Esophagus muscularis mucosa (tissue), 4 donors: ENCODE measurements around the gene SETMAR.

Experiments
- EP300 ChIP-seq: sonication (generic); formaldehyde crosslinking; IDR thresholded peaks from one replicate; pipeline ENCODE4 v1.6.1; 2017; ENCODE audit warnings: antibody characterized with exemption
- POLR2A ChIP-seq: fragments of 450-650 bp; IDR thresholded peaks from one replicate; pipeline ENCODE4 v1.6.1; 2017; ENCODE audit warnings: antibody characterized with exemption, moderate library complexity, mild to moderate bottlenecking, low read depth
- TF ChIP-seq, protein P1 (sequence below), 3 experiments: fragments of 200-600 bp in 2 of 3; fragments of 450-650 bp in 1 of 3; sonication (generic) in 2 of 3; IDR thresholded peaks; one replicate each; pipeline ENCODE4 v1.5.1; 2017 to 2019; ENCODE audit warnings: antibody characterized with exemption in 3 of 3, mild to moderate bottlenecking in 2 of 3, moderate library complexity in 1 of 3

DNA sequence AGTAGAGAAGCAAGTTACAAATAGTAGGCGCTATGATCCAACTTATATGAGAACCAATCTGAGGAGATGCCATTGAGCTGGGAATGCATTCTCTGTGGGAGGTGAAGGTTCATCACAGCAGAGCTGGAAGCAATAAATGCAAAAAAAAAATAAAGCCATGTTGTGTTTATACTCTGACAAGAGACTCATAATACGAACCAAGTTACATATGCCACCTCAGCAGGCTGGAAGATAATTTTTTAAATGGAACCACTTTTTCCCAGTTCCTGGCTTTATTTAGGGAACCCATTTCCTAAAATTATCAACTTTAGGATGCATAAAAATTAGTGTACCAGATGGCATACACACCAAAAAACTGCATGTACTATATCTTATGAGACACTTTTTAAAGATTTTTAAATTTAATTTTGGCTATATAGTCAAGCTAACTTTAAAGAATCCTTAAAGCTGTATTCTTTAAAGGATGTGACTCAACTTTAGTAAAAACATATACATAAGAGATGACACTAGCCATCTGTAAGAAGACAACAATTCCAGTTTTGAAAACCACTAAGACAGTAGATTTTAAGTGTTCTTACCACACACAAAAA lies 23.6 kb upstream of the SETMAR start:
- TF ChIP-seq, protein P1, sequence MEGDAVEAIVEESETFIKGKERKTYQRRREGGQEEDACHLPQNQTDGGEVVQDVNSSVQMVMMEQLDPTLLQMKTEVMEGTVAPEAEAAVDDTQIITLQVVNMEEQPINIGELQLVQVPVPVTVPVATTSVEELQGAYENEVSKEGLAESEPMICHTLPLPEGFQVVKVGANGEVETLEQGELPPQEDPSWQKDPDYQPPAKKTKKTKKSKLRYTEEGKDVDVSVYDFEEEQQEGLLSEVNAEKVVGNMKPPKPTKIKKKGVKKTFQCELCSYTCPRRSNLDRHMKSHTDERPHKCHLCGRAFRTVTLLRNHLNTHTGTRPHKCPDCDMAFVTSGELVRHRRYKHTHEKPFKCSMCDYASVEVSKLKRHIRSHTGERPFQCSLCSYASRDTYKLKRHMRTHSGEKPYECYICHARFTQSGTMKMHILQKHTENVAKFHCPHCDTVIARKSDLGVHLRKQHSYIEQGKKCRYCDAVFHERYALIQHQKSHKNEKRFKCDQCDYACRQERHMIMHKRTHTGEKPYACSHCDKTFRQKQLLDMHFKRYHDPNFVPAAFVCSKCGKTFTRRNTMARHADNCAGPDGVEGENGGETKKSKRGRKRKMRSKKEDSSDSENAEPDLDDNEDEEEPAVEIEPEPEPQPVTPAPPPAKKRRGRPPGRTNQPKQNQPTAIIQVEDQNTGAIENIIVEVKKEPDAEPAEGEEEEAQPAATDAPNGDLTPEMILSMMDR (IDR thresholded peaks at IDR 0.05), result no peak
- TF ChIP-seq POLR2A, result no peak
- no peak for TF ChIP-seq EP300
